ENCODE measurements around the gene TNK1.
"Not testable (repeated sequence)": the region's sequence is repeated elsewhere in the genome, so short reads cannot be mapped to it uniquely, and the experiment has no call there.

DNA sequence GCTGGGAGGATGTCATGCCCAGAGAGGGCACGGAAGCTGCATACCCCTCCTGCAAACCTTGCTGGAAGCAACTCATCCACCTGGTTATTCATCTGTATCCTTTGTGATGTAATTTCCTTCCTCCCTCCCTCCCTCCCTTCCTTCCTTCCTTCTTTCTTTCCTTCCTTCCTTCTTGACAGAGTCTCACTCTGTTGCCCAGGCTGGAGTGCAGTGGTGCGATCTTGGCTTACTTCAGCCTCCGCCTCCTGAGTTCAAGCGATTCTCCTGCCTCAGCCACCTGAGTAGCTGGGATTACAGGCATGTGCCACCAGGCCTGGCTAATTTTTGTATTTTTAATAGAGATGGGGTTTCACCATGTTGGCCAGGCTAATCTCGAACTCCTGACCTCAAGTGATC lies 12.3 kb upstream of the TNK1 start:
- not testable (repeated sequence) for TF ChIP-seq POLR2AphosphoS5 (IDR thresholded peaks at IDR 0.05; ENCODE audit: low read depth, low read length); TAF1 (IDR thresholded peaks at IDR 0.05; ENCODE audit: low read depth, low read length); POLR2A (IDR thresholded peaks at IDR 0.05; ENCODE audit: low read depth, low read length); SPI1 (IDR thresholded peaks at IDR 0.05; ENCODE audit: low read depth, low read length); PAX5 (IDR thresholded peaks at IDR 0.05; ENCODE audit: insufficient read depth, low read length, severe bottlenecking); POU2F2 (IDR thresholded peaks at IDR 0.05; ENCODE audit: low read depth, low read length)

Data from GM12891 (cell line).